ENCODE results near the gene STEAP2.
"Not testable (repeated sequence)": the region's sequence is repeated elsewhere in the genome, so short reads cannot be mapped to it uniquely, and the experiment has no call there.

The STEAP2 gene

DNA sequence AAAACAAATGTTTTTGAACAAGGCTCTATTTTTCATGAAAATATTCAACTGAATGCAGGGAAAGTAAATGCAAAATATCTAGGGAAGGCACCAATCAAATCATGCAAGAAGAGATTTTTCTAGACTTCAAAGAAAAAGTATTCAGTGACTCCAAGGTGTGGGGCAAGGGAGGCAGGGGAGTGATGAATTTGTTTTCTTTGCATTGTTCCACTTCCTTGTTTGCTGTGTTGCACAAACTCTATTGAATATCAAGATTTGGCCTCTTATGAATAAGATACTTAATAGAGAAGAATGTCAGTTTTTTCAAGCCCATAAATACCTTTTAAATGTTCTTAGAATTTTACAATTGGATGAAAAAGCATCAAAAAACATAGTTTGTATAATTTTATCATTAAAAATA lies 30.9 kb upstream of the STEAP2 start:
- Mint-ChIP-seq H3K27me3 (ENCODE audit: low read depth) (no peaks in the 10 kb centered on the region), H3K9me3 (peaks cover 4% of the 10 kb centered on the region), H3K36me3 (ENCODE audit: low read depth) (no peaks in the 10 kb centered on the region), H3K4me1 (ENCODE audit: low read depth) (peaks cover 13% of the 10 kb centered on the region), H3K27ac (no peak overlapping the region), H3K4me3 (no peak overlapping the region)
- no peak for DNase-seq (ENCODE audit: low spot score)

DNA sequence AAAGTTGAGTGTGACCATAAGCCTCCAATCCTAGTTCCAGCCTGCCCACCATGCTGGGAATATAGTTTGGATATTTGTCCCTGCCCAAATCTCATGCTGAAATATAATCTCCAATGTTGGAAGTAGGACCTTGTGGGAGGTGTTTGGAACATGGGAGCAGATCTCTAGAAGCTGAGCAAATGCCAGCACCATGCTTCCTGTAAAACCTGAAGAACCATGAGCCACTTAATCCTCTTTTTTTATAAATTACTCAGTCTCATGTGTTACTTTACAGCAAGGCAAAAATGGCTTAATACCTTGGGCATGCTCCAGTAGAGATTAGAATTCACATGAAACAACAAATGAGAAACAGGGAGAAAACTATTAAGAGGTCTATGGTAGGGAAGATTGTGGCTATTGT lies 30.1 kb upstream of the STEAP2 start:
- H3K27me3 Mint-ChIP-seq (ENCODE audit: low read depth) = no peaks in the 10 kb centered on the region
- H3K36me3 Mint-ChIP-seq (ENCODE audit: low read depth) = no peaks in the 10 kb centered on the region
- no peak overlapping the region for H3K27ac Mint-ChIP-seq
- H3K9me3 Mint-ChIP-seq = peaks cover 4% of the 10 kb centered on the region
- H3K4me1 Mint-ChIP-seq (ENCODE audit: low read depth) = peaks cover 13% of the 10 kb centered on the region
- DNase-seq (ENCODE audit: low spot score) = no peak
- no peak overlapping the region for H3K4me3 Mint-ChIP-seq

DNA sequence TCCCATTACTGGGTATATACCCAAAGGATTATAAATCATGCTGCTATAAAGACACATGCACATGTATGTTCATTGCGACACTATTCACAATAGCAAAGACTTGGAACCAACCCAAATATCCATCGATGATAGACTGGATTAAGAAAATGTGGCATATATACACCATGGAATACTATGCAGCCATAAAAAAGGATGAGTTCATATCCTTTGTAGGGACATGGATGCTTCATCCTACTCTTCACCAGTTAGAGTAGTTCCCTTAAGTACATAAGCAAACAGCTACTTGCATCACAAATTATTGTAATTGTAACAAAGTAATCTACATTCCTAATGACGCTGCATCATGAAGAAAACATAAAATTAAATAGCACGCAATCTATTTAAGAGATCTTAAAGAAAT lies 25.2 kb upstream of the STEAP2 start:
- DNase-seq (ENCODE audit: low spot score); H3K27ac Mint-ChIP-seq; H3K9me3 Mint-ChIP-seq; H3K36me3 Mint-ChIP-seq (ENCODE audit: low read depth); H3K27me3 Mint-ChIP-seq (ENCODE audit: low read depth); H3K4me3 Mint-ChIP-seq; H3K4me1 Mint-ChIP-seq (ENCODE audit: low read depth): not testable (repeated sequence)

DNA sequence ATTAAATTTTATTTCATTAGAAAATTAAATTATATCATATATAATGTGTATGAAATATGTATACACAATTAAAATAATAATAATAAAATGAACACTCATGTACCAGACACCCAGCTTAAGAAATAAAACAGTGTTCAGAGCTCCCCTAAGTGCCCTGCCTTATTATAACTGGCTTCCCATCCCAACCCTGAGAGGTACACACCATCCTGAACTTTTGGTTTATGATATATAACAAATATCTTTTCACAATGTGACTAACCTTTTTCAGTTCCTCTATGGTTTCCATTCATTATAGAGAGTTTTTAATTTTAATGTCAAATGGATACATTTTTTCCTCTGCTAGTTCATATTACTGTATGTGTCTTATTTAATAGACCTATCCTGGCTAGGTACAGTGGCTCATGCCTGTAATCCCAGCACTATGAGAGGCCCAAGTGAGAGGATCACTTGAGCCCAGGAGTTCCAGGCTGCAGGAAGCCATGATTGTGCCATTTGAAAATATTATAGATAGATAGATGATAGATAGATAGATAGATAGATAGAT lies 24.0 kb upstream of the STEAP2 start:
- peaks cover 10% of the 10 kb centered on the region for H3K9me3 Mint-ChIP-seq
- no peak overlapping the region for H3K4me3 Mint-ChIP-seq
- H3K27ac Mint-ChIP-seq = no peak overlapping the region
- no peaks in the 10 kb centered on the region for H3K4me1 Mint-ChIP-seq (ENCODE audit: low read depth)
- no peak for DNase-seq (ENCODE audit: low spot score)
- H3K36me3 Mint-ChIP-seq (ENCODE audit: low read depth) = no peaks in the 10 kb centered on the region
- H3K27me3 Mint-ChIP-seq (ENCODE audit: low read depth) = no peaks in the 10 kb centered on the region

DNA sequence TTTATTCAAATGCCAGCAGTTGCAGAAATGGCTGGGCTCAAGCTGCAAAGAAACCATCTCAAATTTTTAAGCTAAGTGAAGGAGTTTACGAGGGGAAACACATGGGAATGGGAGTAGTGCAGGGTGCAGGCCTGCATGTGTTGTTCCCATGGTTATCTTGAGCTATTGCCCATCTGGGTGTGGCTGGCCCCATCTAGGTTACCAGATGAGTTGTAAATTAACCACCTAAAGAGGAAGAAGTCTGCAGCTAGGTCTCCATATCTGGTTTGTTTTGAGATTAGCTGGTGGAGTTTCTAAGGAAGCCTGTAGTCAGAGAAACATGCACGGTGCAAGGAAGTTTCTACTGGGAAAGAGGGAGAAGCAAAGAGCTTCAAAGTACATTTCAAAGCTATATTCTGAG lies 23.3 kb upstream of the STEAP2 start:
- no peaks in the 10 kb centered on the region for H3K4me1 Mint-ChIP-seq (ENCODE audit: low read depth)
- H3K27ac Mint-ChIP-seq = no peak overlapping the region
- peaks cover 12% of the 10 kb centered on the region for H3K9me3 Mint-ChIP-seq
- DNase-seq (ENCODE audit: low spot score) = no peak
- no peak overlapping the region for H3K4me3 Mint-ChIP-seq
- no peaks in the 10 kb centered on the region for H3K27me3 Mint-ChIP-seq (ENCODE audit: low read depth)
- H3K36me3 Mint-ChIP-seq (ENCODE audit: low read depth) = no peaks in the 10 kb centered on the region

DNA sequence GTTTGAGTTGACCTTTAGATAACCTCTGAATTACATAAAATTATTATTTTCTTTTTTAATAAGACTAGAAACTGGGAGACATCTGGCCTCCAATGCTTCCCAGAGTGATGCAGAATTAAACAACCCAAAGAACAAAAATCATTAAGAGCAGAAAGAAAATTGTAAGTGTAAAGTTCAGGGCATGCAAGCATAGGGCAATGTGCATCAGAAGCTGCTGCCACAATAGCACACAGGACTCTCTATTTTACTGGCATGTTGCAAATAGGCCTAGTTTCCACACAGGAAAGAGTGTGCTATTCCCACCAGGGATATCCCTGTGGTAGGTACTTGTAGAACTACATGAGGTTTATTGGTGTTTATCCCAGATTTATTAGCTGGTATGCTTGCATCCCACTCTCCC lies 20.5 kb upstream of the STEAP2 start:
- Mint-ChIP-seq H3K9me3 (peaks cover 12% of the 10 kb centered on the region), H3K4me3 (no peak overlapping the region), H3K27ac (no peak overlapping the region), H3K36me3 (ENCODE audit: low read depth) (no peaks in the 10 kb centered on the region), H3K4me1 (ENCODE audit: low read depth) (no peaks in the 10 kb centered on the region), H3K27me3 (ENCODE audit: low read depth) (no peaks in the 10 kb centered on the region)
- DNase-seq (ENCODE audit: low spot score) = no peak

DNA sequence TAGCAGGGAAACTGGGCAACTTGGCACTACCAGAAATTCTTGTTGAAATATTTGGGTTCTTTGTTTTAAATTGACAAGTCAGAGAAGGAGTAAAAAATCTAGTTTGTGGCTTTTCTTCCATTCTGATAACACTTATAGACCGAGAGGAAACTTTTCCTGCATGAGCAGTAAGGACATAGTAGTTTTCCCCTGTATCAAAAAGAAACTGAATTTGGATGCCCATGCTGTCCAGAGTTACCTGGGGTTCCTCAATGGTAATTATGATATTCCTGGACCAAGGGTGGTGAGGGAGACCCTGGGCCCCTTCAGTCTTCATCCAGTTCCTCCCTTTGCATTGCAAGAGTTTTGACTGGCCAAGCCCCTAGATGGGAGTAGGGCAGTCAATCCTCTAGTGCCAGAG lies 19.9 kb upstream of the STEAP2 start:
- H3K27me3 Mint-ChIP-seq (ENCODE audit: low read depth) = no peaks in the 10 kb centered on the region
- no peaks in the 10 kb centered on the region for H3K36me3 Mint-ChIP-seq (ENCODE audit: low read depth)
- peaks cover 12% of the 10 kb centered on the region for H3K9me3 Mint-ChIP-seq
- H3K27ac Mint-ChIP-seq = no peak overlapping the region
- no peak for DNase-seq (ENCODE audit: low spot score)
- H3K4me1 Mint-ChIP-seq (ENCODE audit: low read depth) = no peaks in the 10 kb centered on the region
- H3K4me3 Mint-ChIP-seq = no peak overlapping the region

DNA sequence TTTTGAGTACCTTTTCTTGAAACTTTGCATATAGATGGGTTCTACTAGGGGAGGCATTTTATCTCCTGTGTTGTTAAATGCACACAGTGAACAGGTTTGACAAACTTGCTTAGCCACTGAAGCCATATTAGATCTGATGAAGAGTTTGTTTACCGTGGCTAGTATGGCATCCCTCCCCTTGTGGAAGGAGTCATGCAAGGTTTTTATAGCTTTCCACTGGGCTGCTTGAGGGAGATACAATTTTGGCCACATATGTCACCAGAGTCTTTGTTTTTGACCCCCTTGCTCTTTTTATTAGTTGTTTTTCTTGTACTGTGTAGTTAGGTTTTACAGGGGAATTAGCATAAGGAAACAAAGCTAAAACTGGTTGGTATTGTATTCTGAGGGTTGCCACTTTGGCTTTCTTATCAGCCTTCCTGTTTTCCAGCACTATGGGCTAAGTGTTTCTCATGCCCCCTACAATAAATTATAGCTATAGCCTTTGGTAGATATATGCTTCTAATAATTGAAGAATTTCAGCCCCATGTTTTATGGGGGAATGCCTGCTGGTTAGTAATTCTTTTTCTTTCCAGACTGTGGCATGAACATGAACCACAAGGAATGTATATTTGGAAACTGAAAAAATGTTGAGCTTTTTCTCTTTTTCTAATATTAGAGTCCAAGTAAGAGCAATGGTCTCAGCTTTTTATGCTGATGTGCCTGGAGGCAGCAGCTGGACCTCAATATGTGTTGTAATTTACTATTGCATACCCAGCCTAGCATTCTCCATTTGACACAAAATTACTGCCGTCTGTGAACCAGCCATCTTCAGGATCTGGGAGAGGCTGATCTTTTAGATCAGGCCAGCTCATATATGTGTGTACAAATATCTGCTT lies 18.4 kb upstream of the STEAP2 start:
- Mint-ChIP-seq H3K27me3 (ENCODE audit: low read depth) (no peaks in the 10 kb centered on the region), H3K4me3 (no peak overlapping the region), H3K27ac (no peak overlapping the region), H3K9me3 (peaks cover 12% of the 10 kb centered on the region), H3K36me3 (ENCODE audit: low read depth) (no peaks in the 10 kb centered on the region), H3K4me1 (ENCODE audit: low read depth) (no peaks in the 10 kb centered on the region)
- DNase-seq (ENCODE audit: low spot score) = no peak

DNA sequence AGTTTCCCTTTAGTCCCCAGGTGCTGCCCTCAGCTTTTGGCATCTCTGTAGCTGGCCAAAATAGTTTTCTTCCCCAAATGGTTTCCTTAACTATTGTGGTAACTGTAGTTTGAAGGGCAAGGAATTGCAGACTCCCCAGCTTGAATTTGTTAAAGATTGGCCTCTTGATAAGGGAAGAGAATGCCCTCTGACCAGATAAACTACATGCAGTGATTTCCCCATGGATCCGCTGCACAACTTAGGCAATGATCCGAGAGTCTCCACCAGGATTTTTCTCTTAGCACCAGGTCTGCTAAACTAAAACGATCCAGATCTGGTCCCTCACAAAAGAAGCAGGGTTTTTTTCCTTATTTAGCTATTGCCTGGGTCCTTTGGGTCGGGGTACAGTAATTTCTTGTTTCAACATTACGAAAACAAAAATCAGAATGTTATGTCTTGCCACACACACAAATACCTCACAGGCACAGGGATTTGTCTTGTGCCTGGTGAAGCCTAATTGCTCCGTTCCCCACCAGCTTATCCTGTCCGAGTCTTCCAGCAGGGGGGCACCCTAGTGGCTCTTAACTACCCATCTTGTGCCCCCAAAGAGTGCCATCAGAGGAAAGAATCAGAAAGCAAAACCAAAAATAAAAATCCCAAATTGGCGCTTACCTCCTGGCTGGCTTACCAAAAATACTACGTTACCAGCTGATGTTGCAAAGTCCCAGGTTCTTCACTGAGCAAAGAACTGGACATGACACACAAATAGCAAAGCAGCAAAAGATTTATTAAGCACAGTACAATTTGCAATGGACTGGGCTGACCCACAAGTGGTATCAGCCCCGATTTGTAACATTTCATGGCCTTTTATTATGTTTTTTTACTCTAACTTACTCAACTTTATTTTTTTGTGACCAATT lies 16.4 kb upstream of the STEAP2 start:
- H3K4me3 Mint-ChIP-seq = no peak overlapping the region
- no peaks in the 10 kb centered on the region for H3K4me1 Mint-ChIP-seq (ENCODE audit: low read depth)
- no peak for DNase-seq (ENCODE audit: low spot score)
- no peak overlapping the region for H3K27ac Mint-ChIP-seq
- peaks cover 7% of the 10 kb centered on the region for H3K9me3 Mint-ChIP-seq
- no peaks in the 10 kb centered on the region for H3K36me3 Mint-ChIP-seq (ENCODE audit: low read depth)
- H3K27me3 Mint-ChIP-seq (ENCODE audit: low read depth) = no peaks in the 10 kb centered on the region

DNA sequence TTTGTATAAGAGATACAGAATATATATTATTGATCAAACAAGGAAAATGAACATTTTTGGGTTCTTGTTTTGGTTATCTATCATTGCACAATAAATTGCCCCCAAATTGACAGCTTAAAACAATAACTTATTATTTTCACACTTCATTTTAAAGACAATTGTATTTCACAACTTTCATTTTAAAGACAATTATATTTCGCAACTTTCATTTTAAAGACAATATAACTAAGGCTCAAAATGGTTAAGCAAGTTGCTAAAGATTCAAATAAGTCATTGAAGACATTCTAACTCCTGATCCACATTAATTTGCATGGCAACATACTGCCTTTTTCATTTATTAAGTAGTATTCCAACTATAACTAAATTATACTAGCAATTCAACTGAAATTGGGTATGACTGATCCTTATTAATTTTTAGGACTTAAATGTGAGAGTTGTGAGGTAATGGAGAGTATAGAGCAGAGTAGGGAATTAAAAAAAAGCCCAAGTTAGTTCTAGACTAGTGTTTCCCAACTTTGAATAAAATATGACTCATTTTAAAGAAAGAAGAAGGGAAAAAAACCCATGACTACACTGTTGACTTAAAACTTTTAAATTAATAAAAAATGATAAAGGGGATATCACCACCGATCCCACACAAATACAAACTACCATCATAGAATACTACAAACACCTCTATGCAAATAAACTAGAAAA lies 9.9 kb upstream of the STEAP2 start:
- no peaks in the 10 kb centered on the region for H3K36me3 Mint-ChIP-seq (ENCODE audit: low read depth)
- no peak for DNase-seq (ENCODE audit: low spot score)
- H3K9me3 Mint-ChIP-seq = no peaks in the 10 kb centered on the region
- H3K27me3 Mint-ChIP-seq (ENCODE audit: low read depth) = no peaks in the 10 kb centered on the region
- no peak overlapping the region for H3K4me3 Mint-ChIP-seq
- no peaks in the 10 kb centered on the region for H3K4me1 Mint-ChIP-seq (ENCODE audit: low read depth)
- no peak overlapping the region for H3K27ac Mint-ChIP-seq

DNA sequence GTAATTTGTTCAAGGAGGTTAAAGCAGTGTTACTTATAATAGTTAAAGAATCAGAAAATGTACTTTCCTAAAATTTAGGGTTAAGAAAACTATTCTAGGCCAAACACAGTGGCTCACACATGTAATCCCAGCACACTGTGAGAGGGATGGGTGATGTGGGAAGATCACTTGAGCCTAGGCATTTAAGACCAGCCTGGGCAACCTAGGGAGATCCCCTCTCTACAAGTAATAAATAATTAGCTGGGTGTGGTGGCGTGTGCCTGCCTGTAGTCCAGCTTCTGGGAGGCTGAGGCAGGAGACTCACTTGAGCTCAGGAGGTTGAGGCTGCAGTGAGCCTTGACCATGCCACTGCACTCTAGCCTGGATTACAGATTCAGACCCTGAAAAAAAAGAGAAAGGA lies 3.6 kb upstream of the STEAP2 start:
- Mint-ChIP-seq H3K4me3 (no peak overlapping the region), H3K27me3 (ENCODE audit: low read depth) (peaks cover 28% of the 10 kb centered on the region), H3K27ac (no peak overlapping the region), H3K9me3 (no peaks in the 10 kb centered on the region), H3K36me3 (ENCODE audit: low read depth) (no peaks in the 10 kb centered on the region), H3K4me1 (ENCODE audit: low read depth) (no peaks in the 10 kb centered on the region)
- DNase-seq (ENCODE audit: low spot score) = no peak

DNA sequence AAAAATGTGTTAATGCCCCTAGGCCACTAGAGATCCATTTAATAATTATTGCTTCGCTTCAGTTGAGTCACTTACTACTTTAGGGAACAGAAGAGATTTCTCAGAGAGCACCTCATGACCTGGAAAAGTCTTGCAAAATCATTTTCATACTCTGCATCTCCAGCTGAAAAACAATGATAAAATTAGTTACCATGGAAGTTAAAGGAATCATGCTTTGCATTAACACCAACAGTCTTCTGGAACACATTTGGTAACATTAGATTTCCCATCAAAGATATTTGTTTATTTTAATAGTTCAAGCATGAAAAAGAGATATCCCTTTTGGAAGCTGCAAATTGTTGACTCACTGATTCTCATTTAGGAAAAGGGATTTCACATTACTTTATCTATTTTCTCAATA lies 1.8 kb upstream of the STEAP2 start:
- Mint-ChIP-seq H3K4me1 (ENCODE audit: low read depth) (no peaks in the 10 kb centered on the region), H3K36me3 (ENCODE audit: low read depth) (no peaks in the 10 kb centered on the region), H3K27me3 (ENCODE audit: low read depth) (peaks cover 28% of the 10 kb centered on the region), H3K9me3 (no peaks in the 10 kb centered on the region), H3K27ac (no peak overlapping the region), H3K4me3 (no peak overlapping the region)
- no peak for DNase-seq (ENCODE audit: low spot score)

DNA sequence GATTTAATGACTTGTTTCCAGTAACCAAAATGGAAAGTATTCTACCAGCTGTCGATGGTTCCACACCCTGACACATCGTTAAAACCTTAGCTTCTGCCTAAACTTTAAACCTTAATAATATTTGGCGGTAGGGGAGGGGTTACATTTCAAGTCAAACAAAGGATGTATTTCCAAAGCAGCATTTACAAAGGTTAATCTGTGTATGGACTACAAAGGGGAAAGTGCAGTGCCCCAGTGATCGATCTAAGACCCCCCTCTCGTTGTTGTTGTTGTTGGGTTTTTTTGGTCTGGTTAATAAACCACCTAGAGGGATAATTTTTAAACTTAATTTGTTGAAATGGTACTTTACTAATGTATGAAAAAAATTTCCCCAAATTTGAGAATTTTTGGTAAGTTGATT lies 1.1 kb upstream of the STEAP2 start:
- no peak overlapping the region for H3K4me3 Mint-ChIP-seq
- H3K27ac Mint-ChIP-seq = no peak overlapping the region
- no peaks in the 10 kb centered on the region for H3K9me3 Mint-ChIP-seq
- H3K4me1 Mint-ChIP-seq (ENCODE audit: low read depth) = no peaks in the 10 kb centered on the region
- no peak for DNase-seq (ENCODE audit: low spot score)
- H3K27me3 Mint-ChIP-seq (ENCODE audit: low read depth) = peaks cover 28% of the 10 kb centered on the region
- H3K36me3 Mint-ChIP-seq (ENCODE audit: low read depth) = no peaks in the 10 kb centered on the region

DNA sequence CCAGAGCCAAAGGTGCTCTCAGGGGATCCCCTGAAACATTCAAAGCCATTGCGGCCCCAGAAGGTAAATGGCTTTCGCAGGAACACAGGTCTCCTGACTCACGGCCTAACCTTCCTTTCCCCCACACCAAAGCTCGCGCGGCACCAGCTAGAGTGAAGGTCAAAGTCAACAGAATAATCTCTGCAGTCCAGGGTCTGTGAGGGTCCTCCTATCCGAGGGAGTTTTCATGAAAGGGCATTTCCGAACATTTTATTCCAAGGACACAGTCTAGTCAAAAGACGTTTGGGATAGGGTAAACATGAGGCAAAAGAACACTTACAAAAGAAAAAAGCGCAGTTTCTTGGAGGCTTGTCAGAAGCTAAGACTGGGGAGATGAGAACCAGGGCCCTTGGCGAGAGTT lies 559 bp upstream of the STEAP2 start:
- H3K9me3 Mint-ChIP-seq = no peaks in the 10 kb centered on the region
- no peak overlapping the region for H3K27ac Mint-ChIP-seq
- no peaks in the 10 kb centered on the region for H3K4me1 Mint-ChIP-seq (ENCODE audit: low read depth)
- H3K36me3 Mint-ChIP-seq (ENCODE audit: low read depth) = no peaks in the 10 kb centered on the region
- no peak for DNase-seq (ENCODE audit: low spot score)
- H3K27me3 Mint-ChIP-seq (ENCODE audit: low read depth) = peaks cover 28% of the 10 kb centered on the region
- peak overlapping the region; percentile 19 for H3K4me3 Mint-ChIP-seq
